ENCODE results near the gene TANC1. TPM values are rescaled to one million over a fixed set of nuclear protein-coding genes. Genes with fewer than 3 reads are reported as not detected.

Gene TANC1
- total and polyA plus RNA-seq, 2 donors (not counting 3 experiments of a cell fraction or from before 2014, with no cell fraction given): 58.9 to 99.4 TPM

DNA sequence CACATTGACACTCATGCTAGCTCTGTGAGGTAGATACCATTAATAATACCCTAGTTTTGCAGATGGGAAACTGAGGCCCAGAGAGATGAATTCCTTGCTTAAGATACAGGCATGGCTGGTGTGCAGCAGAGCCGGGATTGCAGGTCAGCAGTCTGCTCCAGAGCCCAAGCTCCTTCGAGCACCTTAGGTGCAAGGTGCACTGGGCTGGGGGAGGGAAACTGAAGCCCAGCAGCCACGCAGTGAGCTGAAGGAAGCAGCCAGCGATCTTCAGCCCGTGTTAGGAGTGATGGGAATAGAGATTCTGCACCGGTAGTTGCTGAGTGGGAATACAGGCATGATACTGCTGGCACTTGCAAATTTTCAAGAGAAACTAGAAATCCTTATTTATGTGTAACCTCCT lies 50.6 kb downstream of the TANC1 start:
- no peak overlapping the region for H3K4me2 ChIP-seq (ENCODE audit: insufficient read depth, low read length)
- dilution Hi-C loops (cut with MboI; ENCODE audit: extremely low pct_ligation_motif_present, low sequenced_read_pairs) (no loop called here), intact Hi-C loops (cut with micrococcal nuclease) (no loop called here)
- no TSS peak for BruUV-seq (replicated peaks)
- H4K20me1 ChIP-seq (replicated peaks; ENCODE audit: control insufficient read depth, extremely low read depth, insufficient read depth, low read length): peaks cover 8% of the 10 kb centered on the region
- no peaks in the 10 kb centered on the region for H3K9me1 ChIP-seq (replicated peaks; ENCODE audit: control insufficient read depth, extremely low read depth, insufficient read depth, low read length)
- H3K27me3 ChIP-seq (ENCODE audit: control insufficient read depth in 2 of 2, insufficient read depth in 2 of 2, low read length in 2 of 2): no peaks in the 10 kb centered on the region
- H3K9me3 ChIP-seq (replicated peaks; ENCODE audit: control insufficient read depth, insufficient read depth, low read length): peaks cover 6% of the 10 kb centered on the region
- peaks cover under 1% of the 10 kb centered on the region for H3K4me1 ChIP-seq (ENCODE audit: control insufficient read depth, extremely low read depth, insufficient read depth, low read length)
- H3K79me2 ChIP-seq (ENCODE audit: control insufficient read depth, insufficient read depth, low read length): peaks cover 83% of the 10 kb centered on the region
- ChIA-PET POLR2A (no interaction called here), CTCF (interaction anchor here (0.6 to 1.4 kb wide), 3 partner anchors 11 to 100 kb away, joined by 3 to 4 read pairs (median 3); no protein-coding TSS in a partner anchor)
- FAIRE-seq: no peak
- no peak for DNase-seq (ENCODE audit: low read depth, low spot score)
- H3K9ac ChIP-seq (replicated peaks; ENCODE audit: extremely low read depth, insufficient read depth, low read length): no peak overlapping the region
- no peak for TF ChIP-seq POLR2AphosphoS5 (IDR thresholded peaks at IDR 0.05; ENCODE audit: insufficient read depth, low read depth, low read length)
- TF ChIP-seq GATA2 (IDR thresholded peaks at IDR 0.05; ENCODE audit: insufficient read depth, insufficient read length, low read depth, low read length): no peak
- TF ChIP-seq, protein P1, sequence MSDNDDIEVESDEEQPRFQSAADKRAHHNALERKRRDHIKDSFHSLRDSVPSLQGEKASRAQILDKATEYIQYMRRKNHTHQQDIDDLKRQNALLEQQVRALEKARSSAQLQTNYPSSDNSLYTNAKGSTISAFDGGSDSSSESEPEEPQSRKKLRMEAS (IDR thresholded peaks at IDR 0.05; ENCODE audit: insufficient read depth, insufficient read length): no peak
- TF ChIP-seq FOS (IDR thresholded peaks at IDR 0.05; ENCODE audit: borderline replicate concordance, insufficient read depth, low read length): no peak
- TF ChIP-seq EZH2 (IDR thresholded peaks at IDR 0.05; ENCODE audit: borderline replicate concordance, low read depth, low read length, severe bottlenecking): no peak
- no peak for TF ChIP-seq JUN (IDR thresholded peaks at IDR 0.05; ENCODE audit: borderline replicate concordance, insufficient read depth, insufficient read length, low read depth)
- no peak for TF ChIP-seq POLR2A (IDR thresholded peaks at IDR 0.05; ENCODE audit: low read depth, low read length)
- TF ChIP-seq MYC (IDR thresholded peaks at IDR 0.05; ENCODE audit: low read depth, low read length): no peak
- no peak for TF ChIP-seq CTCF (IDR thresholded peaks at IDR 0.05; ENCODE audit: extremely low read depth in 1 of 2, insufficient read depth in 1 of 2, low read depth in 1 of 2, low read length in 2 of 2)
- H2AFZ ChIP-seq (ENCODE audit: low read depth, low read length): no peak overlapping the region
- H3K36me3 ChIP-seq (ENCODE audit: control insufficient read depth in 2 of 2, extremely low read depth in 1 of 2, insufficient read depth in 2 of 2, low read length in 2 of 2): peaks cover 0 to 4% of the 10 kb centered on the region in 2 experiments
- H3K27ac ChIP-seq (ENCODE audit: insufficient read depth, low read depth, low read length): no peak overlapping the region
- H3K4me3 ChIP-seq (replicated peaks in 1 of 3; ENCODE audit: insufficient read depth in 1 of 3, low read depth in 1 of 3, low read length in 3 of 3): no peak overlapping the region
